Adrenal gland (tissue), 5 donors: ENCODE measurements around the gene NUP62.

ENCODE experiments used
- POLR2A ChIP-seq, 2 donors: fragments of 450-650 bp; IDR thresholded peaks; one replicate each; pipeline ENCODE4 v1.6.1; 2017; ENCODE audit warnings: antibody characterized with exemption in 2 of 2, mild to moderate bottlenecking in 2 of 2, moderate library complexity in 1 of 2
- TF ChIP-seq, protein P1 (sequence below), 6 experiments: fragments of 450-650 bp in 4 of 6; fragments of 200-600 bp in 2 of 6; sonication (generic) in 1 of 6; IDR thresholded peaks; 1 replicate in 5 of 6; 2 replicates in 1 of 6; pipeline versions ENCODE4 v1.5.1 to v1.8.0; 2016 to 2021; ENCODE audit warnings: antibody characterized with exemption in 6 of 6, mild to moderate bottlenecking in 2 of 6, moderate library complexity in 1 of 6
- donor health status: DM: no; HTN: no; CAD: no.

DNA sequence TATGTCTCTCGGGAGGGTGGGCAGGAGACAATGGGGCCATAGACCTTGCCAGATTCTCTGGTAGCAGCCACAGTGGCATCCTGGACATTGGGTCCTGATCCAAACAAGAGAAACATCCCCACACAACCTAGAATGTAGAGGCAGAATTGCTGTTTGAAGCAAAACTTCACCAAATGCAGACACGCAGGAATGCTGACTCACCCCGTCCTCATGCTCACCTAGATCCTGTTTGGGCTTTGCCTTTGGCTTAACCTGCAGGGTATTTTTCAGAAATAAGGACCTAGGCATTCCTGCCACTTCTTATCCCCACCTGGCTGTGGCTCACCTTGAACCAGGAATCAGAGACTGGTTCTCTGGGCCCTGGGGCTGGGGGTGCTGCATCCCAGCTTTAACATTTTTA lies 44.5 kb downstream of the NUP62 start:
- TF ChIP-seq, protein P1, sequence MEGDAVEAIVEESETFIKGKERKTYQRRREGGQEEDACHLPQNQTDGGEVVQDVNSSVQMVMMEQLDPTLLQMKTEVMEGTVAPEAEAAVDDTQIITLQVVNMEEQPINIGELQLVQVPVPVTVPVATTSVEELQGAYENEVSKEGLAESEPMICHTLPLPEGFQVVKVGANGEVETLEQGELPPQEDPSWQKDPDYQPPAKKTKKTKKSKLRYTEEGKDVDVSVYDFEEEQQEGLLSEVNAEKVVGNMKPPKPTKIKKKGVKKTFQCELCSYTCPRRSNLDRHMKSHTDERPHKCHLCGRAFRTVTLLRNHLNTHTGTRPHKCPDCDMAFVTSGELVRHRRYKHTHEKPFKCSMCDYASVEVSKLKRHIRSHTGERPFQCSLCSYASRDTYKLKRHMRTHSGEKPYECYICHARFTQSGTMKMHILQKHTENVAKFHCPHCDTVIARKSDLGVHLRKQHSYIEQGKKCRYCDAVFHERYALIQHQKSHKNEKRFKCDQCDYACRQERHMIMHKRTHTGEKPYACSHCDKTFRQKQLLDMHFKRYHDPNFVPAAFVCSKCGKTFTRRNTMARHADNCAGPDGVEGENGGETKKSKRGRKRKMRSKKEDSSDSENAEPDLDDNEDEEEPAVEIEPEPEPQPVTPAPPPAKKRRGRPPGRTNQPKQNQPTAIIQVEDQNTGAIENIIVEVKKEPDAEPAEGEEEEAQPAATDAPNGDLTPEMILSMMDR (IDR thresholded peaks at IDR 0.05), result no peak
- TF ChIP-seq POLR2A (IDR thresholded peaks at IDR 0.05), result no peak
